B cell (primary cell): ENCODE measurements around the gene RIPPLY1.

Experiments
- EZH2 ChIP-seq: IDR thresholded peaks from 2 replicates; pipeline ENCODE4 v1.6.1; 2012; ENCODE audit warnings: borderline replicate concordance, low read depth, mild to moderate bottlenecking, moderate library complexity, low read length; ENCODE audit not compliant: insufficient read depth, poor library complexity, severe bottlenecking
- TF ChIP-seq, protein P1 (sequence below): fragments of 200-600 bp; IDR thresholded peaks from one replicate; pipeline ENCODE4 v1.8.0; 2022; ENCODE audit warnings: antibody characterized with exemption, mild to moderate bottlenecking

DNA sequence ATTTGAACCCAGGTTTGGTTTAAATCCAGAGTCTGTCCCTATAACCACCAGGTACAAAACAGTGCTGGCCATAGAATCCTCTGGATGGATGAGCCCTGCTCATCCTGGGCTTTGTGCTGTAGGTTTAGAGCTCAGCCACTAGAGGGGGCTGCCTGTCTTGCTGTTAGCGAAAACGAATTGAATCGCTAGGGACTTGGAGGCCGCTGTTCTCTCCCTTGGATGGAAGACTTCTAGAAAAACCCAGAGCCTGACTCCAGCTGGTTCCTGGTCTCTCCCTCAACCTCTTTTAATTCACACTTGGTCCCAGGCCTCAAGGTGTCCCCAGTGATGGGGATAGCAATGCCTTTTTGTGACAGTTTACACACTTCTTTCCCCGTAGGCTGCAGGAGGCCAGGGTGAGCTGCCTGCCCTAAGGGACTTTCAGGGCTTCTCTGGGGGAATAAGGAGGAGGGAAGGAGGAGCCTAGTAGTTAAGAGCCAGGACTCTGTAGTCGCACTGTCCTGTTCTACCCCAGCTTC is 8.7 kb downstream of the RIPPLY1 start:
- TF ChIP-seq, protein P1, sequence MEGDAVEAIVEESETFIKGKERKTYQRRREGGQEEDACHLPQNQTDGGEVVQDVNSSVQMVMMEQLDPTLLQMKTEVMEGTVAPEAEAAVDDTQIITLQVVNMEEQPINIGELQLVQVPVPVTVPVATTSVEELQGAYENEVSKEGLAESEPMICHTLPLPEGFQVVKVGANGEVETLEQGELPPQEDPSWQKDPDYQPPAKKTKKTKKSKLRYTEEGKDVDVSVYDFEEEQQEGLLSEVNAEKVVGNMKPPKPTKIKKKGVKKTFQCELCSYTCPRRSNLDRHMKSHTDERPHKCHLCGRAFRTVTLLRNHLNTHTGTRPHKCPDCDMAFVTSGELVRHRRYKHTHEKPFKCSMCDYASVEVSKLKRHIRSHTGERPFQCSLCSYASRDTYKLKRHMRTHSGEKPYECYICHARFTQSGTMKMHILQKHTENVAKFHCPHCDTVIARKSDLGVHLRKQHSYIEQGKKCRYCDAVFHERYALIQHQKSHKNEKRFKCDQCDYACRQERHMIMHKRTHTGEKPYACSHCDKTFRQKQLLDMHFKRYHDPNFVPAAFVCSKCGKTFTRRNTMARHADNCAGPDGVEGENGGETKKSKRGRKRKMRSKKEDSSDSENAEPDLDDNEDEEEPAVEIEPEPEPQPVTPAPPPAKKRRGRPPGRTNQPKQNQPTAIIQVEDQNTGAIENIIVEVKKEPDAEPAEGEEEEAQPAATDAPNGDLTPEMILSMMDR = peak; percentile 73
- TF ChIP-seq EZH2 = no peak
